GM12873 (cell line): ENCODE measurements around the gene ADGRG3.

Experiments used
- CTCF ChIP-seq: IDR thresholded peaks from 2 replicates; pipeline ENCODE4 v1.5.1; 2012; ENCODE audit warnings: low read depth, mild to moderate bottlenecking, moderate library complexity, low read length, control low read depth; ENCODE audit not compliant: insufficient read depth; ENCODE audit errors: missing control alignments

The ADGRG3 gene

DNA sequence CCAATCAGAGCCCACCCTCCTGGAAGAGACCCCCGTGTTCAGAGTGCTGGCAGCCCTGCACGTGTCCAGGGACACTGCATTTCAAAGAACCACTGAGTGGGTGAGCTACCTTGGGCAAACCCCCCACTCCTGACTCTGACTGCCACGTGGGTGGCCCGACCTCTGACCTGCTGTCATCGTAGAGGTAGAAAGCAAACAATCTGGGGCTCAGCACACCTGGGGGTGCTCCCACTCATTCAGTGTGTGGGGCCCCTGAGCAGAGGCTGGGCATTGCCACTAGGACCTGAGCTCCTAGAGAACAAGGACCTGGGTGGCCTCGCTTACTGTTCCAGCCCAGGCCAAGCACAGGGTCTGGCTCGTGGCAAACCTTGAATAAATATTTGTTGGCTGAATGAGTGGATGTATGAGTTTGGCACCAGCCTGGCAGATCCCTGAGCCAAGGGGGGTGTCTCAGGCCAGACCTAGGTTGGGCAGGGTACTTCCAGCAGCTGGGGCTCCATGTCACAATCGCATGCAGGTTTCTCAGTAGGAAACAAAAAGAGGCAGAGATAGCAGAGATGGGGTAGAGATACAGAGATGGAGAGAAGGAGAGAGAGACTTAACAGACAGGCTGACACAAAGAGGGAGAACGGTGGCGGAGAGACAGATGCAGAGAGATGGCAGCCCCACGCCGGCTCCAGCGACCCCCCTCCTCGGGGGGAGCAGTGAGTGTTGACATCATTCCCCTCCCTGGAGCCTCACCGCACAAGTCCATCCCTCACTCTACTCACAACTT, 21.1 kb downstream of the ADGRG3 start:
- TF ChIP-seq CTCF: no peak

- TF ChIP-seq CTCF: no peak
Observed at GRCh38 chr16:57689762-57690558, 21.9 kb downstream of the ADGRG3 start.

GRCh38 chr16:57690782-57691471, 22.8 kb downstream of the ADGRG3 start:
- no peak for TF ChIP-seq CTCF

GRCh38 chr16:57692636-57693035, 24.5 kb downstream of the ADGRG3 start:
- TF ChIP-seq CTCF: no peak

DNA sequence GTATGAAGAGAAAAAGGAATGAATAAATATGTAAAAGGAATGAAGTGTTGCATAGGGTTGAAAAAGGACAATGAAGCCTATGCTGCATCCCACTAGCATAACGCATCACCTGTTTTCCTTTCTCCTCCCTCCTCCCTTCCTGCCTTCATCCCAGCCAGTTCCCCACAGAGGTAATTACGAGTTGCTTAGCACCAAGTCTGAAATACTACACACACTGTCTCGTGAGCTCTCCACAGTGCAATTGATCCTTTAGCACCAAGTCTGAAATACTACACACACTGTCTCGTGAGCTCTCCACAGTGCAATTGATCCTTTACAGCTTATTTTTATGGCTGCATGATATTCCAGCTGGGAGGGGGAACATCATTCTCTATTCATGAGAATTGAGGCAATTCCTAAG, 25.4 kb downstream of the ADGRG3 start:
- TF ChIP-seq CTCF: no peak

GRCh38 chr16:57694231-57694724, 26.2 kb downstream of the ADGRG3 start:
- no peak for TF ChIP-seq CTCF
